Fibroblast of the aortic adventitia (primary cell): Measurements from ENCODE around the gene SIN3A. TPM values are rescaled to one million over a fixed set of nuclear protein-coding genes. Genes with fewer than 3 reads are reported as not detected.

ENCODE experiments used
- DNase-seq: peaks from one replicate; pipeline ENCODE4 v3.0.0-alpha.2; 2010; ENCODE audit warnings: low read depth
- H3K4me3 ChIP-seq: 2 replicates; pipeline ENCODE4 v1.5.1; 2011; ENCODE audit warnings: low read depth, mild to moderate bottlenecking, control low read depth, low read length, moderate library complexity
- total RNA-seq: library from RNA; depleted of rRNA; stranded (reverse); fragments of >200 nt; gene quantifications from 2 replicates; pipeline ENCODE4 v1.2.3, GENCODE V29; 2012; ENCODE audit warnings: low replicate concordance
- TF ChIP-seq, protein P1 (sequence below): IDR thresholded peaks from 2 replicates; pipeline ENCODE4 v1.5.1; 2011; ENCODE audit warnings: mild to moderate bottlenecking, low read length, control low read depth, inconsistent platforms; ENCODE audit not compliant: insufficient read depth

The SIN3A gene
- total RNA-seq, 1 donor: 52.9 TPM

DNA sequence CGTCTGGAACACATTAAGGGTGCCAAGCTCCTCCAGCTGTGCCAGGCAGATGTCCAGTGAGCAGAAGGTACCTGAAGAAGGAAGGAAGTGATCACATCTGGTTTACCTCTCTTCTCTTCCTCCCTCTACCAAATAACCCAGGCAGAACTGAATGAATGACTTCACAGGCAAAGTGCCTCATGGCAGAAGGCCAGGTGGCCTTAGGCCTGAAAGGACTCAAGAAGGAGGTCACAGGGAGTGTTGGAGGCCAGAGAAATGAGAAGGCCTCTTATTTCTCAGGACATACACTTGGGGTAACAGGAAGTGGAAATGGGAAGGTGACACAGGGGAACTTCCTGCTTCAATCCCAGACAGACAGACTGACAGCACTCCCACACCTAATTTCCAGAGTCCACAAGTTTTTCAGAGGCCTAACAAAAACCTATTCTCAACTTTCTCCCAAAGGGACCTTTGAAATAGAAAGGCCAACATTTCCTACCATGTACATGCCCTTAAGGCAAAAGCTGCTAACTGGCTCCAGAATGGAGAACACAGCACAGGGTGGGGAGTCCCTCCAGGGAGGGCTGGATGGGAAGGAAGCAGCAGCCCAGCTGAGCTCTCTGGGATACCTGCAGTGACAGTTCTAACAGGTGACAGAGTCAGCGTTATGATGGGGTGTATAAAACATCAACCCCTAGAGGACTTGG lies 17.6 kb upstream of the SIN3A start:
- no peak for DNase-seq
- TF ChIP-seq, protein P1, sequence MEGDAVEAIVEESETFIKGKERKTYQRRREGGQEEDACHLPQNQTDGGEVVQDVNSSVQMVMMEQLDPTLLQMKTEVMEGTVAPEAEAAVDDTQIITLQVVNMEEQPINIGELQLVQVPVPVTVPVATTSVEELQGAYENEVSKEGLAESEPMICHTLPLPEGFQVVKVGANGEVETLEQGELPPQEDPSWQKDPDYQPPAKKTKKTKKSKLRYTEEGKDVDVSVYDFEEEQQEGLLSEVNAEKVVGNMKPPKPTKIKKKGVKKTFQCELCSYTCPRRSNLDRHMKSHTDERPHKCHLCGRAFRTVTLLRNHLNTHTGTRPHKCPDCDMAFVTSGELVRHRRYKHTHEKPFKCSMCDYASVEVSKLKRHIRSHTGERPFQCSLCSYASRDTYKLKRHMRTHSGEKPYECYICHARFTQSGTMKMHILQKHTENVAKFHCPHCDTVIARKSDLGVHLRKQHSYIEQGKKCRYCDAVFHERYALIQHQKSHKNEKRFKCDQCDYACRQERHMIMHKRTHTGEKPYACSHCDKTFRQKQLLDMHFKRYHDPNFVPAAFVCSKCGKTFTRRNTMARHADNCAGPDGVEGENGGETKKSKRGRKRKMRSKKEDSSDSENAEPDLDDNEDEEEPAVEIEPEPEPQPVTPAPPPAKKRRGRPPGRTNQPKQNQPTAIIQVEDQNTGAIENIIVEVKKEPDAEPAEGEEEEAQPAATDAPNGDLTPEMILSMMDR: no peak
- H3K4me3 ChIP-seq: no peak overlapping the region

DNA sequence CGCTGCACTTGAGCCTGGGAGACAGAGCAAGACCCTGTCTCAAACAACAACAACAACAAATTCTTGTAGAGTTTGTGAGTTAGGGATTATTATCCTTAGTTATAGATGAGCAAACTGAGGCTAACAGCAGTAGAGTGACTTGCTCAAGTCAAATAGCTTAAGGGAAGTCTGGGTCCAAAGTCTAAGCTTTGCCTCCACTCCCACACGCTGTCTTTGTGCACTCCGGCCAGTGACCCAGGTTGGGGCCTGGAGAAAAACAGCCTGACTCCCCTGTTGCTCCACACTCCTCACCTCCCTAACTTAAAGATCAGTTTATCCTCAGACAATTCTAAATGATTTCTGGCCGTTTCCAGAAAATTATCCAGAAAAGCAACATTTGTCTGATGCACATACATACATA lies 9.2 kb upstream of the SIN3A start:
- no peak for DNase-seq
- TF ChIP-seq, protein P1: no peak
- H3K4me3 ChIP-seq: no peak overlapping the region

DNA sequence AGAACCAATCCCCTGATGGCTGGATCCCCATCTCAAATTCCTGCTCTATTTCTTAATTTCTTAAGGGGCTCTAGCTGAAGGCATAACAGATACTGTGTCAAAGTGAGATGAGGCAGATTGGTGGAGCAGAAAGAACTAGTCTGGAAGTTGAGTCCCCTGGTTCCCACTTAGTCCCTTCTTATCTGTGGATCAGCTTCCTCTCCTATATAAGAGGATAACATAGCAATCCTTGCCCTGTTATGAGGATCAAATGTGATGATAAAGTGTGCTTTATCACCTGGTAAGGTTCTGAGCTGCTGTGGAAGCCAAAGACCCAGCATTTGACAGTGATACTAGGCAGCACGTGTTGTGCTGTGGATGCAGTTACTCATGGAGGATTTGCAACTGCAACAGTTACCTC lies 8.1 kb upstream of the SIN3A start:
- TF ChIP-seq, protein P1: no peak
- no peak overlapping the region for H3K4me3 ChIP-seq
- no peak for DNase-seq

DNA sequence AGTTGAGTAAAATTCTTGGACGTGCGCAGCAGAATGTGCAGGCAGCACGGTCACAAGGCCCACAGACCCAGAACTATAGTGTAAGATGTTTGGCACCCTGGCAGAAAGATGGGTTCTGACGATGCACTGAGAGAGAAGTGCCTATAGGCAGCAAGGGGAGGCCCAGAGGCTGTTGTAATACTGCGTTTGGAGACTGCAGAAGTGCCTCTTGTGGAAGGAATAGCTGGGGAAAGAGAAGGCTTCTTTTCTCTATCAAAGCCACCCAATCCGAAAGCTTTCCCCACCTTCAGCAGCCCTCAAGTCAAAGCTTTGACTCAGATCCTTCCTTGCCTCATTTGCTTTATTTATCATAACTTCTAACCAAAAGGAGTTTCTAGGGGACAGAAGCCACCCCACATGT lies 5.2 kb upstream of the SIN3A start:
- DNase-seq: peak; percentile 27
- TF ChIP-seq, protein P1: no peak
- peak overlapping the region; percentile 85 for H3K4me3 ChIP-seq

DNA sequence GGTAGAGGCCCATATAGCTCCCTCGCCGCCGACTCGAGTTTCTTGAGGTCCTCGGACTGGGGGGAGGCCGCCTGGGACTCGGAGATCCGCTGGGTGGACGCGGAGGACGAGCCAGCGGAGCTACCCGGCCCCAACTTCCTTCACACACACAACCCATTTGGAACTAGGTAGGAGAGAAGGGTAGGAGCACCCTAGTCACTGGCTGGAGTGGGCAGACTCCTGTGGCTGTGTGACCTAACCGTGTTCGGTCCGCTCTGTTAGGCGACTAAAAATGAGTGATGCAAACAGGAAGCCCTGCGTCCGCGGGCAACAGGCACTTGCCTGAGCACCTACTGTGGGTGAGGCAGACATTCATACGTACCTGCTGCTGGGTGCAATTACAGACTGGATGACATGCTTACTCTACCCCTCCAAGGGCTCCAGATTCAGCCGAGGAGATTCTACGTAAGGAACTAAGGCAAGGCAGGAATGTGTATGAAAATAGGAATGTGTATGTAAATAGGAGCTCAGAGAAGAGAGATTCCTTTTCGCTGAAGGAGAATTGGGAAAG lies 4.6 kb upstream of the SIN3A start:
- DNase-seq: peak; percentile 59
- peak overlapping the region; percentile 85 for H3K4me3 ChIP-seq
- TF ChIP-seq, protein P1: no peak

DNA sequence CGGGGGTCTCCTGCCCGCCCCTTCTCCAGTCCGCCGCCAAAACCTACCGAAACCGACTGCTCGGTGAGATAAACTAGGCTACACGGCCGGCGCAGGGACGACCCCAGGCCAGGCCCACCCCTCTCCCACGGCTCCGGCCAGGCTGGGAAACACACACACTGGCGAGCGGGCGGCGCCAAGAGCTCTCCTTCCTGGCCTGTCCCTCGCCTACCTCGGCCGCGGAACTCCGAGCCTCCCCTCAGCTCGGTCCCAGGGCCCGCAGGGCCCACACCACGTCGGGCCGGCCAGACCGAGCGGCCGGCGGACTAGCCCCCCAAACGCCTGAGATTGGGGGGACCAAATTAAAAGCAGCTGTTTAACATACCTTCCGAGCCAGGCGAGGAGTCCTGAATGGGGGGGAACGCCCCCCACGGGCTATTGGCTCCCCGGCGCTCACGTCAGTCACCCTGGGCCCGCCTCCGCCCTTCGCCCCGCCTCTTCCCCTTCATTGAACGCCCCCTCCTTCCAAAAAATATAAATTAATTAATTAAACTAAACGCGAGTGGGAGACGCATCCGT lies 4.0 kb upstream of the SIN3A start:
- peak; percentile 70 for DNase-seq
- TF ChIP-seq, protein P1: no peak
- peak overlapping the region; percentile 85 for H3K4me3 ChIP-seq
